PC-3 (cell line): ENCODE data around the gene DNAJB6.

Source experiments
- CTCF ChIP-seq: fragments of 300-600 bp; sonication (generic); conservative IDR thresholded peaks from 2 replicates; pipeline ENCODE4 v1.5.1; 2017; ENCODE audit warnings: antibody characterized with exemption, low read depth, mild to moderate bottlenecking, low read length
- EZH2phosphoT487 ChIP-seq: fragments of 300-600 bp; sonication (generic); IDR thresholded peaks from 2 replicates; pipeline ENCODE4 v1.6.1; 2018; ENCODE audit warnings: mild to moderate bottlenecking, antibody characterized with exemption, low read length, borderline replicate concordance

DNA sequence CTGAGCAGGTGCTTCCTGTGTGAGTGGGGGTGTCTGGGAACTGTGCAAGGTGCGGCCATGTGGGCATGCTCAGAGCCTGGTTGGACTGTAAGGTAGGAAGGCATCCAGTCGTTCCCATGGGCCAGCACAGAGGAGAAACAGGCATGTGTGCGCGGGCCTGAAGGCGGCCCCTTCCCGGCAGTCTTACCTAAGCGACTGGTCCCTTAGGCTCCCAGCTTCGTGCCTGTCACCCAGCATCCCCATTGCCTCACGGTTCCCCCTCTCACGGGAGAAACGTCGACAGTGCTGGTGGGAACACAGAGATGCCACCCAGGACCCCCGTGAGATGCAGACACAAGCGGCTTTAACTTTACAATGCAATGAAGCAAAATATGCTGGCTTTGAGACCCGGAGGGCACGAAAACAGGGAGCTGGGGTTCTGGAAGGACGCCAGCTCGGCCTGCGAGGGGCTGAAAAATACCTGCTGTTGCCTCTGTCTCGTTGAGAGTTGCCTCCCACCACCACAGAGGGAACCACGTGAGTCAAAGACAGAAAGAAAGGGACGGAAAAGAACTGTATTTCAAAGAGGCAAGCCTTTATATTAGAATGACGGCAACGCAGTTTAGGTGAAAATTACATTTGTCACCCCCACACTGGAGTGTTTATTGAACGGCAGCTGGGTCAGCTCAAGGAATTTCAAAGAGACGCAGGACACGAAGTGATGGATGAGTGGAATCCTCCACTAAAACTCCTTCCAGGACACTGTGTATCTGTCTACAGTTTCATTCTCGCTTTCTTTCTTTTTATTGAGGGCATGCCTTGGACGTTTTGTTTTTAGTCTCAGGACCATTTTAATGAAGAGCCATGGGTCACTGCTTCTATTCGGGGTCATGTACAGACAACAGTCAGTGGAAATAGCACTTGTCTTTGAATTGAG is 128.4 kb downstream of the DNAJB6 start:
- no peak for TF ChIP-seq CTCF
- TF ChIP-seq EZH2phosphoT487, result no peak
